ENCODE results near the gene DTX3.

DTX3 gene

GRCh38 chr12:57620245-57620935 is 15.8 kb downstream of the DTX3 start:
- DNase-seq (ENCODE audit: low read depth): no peak

DNA sequence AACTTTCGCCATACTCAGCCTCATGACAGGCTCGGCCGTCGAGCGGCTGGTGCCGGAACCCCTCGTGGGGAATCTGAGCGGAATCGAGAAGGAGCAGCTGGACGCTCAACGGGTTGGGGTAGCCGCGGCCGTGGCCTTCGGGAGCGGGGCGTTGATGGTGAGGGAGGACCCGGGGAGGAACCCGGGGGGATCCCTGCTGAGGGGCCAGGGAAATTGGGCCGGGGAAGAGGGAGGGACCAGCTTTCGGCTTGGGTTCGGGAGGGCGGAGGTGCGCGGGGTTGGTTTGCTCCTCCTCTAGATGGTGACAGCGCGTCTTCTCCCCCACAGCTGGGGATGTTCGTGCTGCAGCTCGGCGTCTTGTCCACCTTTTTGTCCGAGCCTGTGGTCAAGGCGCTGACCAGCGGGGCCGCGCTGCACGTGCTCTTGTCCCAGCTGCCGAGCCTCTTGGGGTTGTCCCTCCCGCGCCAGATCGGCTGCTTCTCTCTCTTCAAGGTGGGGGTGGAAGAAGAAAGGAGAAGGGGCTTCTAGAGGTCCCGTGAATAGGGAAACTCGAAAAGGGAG is 16.4 kb downstream of the DTX3 start:
- DNase-seq (ENCODE audit: low read depth): no peak

- DNase-seq (ENCODE audit: low read depth): no peak
Measured at GRCh38 chr12:57621497-57622292, 17.1 kb downstream of the DTX3 start.

- no peak for DNase-seq (ENCODE audit: low read depth)
Measured at GRCh38 chr12:57622293-57623245, 17.9 kb downstream of the DTX3 start.

- DNase-seq (ENCODE audit: low read depth): no peak
Measured at GRCh38 chr12:57623385-57623784, 18.8 kb downstream of the DTX3 start.

DNA sequence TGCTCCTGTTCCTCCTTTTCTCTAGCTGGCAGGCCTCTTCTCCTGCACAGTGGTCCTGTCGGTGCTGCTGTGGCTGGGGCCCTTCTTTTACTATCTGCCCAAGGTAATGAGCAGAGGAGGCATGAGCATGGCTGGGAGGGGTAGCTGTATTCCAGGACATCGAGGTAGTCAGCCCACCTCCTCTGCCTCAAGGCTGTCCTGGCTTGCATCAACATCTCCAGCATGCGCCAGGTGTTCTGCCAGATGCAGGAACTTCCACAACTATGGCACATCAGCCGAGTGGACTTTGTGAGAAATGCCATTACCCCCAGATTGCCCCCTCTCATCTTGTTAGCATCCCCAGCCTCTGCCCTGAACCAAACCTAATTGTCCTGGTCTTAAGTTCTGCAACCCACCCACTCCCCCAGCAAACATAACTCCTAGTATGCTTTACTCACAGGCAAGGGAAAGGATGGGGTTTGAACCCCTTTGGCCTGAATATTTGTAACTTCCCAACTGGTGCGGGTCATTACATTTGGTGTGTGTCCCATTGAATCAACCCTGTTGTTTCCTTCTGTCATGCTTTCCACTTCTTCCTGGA is 19.3 kb downstream of the DTX3 start:
- DNase-seq (ENCODE audit: low read depth): no peak

DNA sequence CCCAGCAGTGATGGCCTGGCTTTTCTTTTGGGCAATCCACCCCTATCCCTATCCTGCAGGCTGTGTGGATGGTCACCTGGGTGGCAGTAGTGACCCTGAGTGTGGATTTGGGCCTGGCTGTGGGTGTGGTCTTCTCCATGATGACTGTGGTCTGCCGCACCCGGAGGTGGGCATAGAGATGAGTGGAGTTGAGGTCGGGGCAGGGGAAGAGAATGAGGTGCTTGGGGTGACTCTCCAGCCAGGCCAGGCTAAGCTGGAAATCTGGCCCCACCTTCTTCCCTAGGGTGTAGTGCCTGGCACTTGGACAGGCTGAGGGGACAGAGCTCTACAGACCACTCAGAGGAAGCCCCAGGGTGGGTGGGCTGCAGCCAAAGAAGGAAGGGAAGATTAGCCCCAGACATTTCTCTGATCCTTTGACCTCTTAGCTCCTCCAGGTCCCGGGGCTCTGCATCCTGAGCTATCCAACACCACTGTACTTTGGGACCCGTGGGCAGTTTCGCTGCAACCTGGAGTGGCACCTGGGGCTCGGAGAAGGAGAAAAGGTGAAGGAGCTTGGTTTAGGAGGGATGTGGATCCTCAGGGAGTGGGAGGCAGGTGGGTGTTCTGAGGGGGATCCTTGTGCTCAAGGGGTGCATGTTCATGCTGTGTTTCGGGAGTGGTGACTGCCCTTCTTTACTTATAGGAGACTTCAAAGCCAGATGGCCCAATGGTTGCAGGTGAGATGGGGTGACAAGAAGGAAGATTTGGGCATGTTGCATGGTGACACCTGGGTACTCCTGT is 20.0 kb downstream of the DTX3 start:
- no peak for DNase-seq (ENCODE audit: low read depth)

- DNase-seq (ENCODE audit: low read depth): no peak
Measured at GRCh38 chr12:57625261-57626032, 20.8 kb downstream of the DTX3 start.

DNA sequence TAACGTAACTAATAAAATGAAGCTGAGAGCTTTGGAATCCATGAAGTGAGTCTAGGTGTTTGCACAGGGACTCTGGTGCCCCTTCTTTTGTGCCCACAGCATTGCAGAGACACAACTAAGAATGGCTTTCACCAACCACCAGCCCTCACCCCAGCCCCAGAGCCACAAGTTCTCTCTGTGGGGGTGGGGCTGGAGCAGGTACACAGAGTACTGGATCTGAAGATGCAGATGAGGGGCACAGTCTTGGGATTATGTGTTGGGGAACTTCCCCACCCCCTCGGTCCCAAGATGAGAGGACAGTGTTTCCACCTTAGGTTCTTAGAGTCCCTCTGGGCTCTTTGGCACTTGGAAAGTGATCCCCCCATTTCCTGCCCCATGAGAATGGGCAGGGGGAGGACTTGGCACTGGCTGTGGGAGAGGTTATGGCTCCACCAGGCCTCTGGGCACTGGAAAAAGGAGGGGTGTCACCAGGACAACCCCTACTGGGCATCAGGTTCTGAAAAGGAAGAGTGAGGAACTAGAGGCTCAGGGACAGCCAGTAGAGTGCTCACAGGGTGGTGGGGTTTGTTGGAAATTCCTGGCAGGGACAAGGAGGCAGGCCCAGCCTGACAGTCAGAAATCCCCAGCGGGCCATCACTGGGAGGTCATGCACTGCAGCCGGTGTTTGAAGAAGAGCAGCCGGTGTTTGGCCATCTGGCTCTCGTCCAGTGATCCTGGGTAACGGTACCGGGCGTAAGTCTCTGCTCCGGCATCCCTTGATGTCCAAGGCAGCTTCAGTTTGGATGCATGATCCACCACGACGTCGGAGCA is 21.7 kb downstream of the DTX3 start:
- DNase-seq (ENCODE audit: low read depth): no peak

DNA sequence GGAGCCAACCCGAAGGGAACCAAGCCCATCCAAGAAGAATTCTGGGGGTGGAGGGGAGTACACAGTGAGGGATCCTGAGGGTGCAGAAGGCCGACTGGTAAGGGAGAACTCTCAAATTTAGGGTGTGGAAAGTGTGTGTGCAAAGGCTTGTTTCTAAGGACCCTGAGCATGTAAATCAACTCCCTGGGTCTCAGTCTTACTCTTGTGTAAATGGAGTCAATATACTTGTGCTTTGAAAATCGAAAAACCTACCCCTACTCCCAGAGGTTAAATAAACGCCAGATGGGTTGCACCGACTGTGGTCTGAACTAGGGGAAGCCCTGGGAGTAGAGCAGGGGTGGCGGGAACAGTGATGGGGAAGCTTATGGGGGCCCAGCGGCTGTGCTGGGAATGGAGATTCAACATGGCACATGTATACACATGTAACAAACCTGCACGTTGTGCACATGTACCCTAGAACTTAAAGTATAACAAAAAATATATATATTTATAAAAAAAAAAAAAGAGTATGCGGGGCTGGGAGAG is 22.4 kb downstream of the DTX3 start:
- no peak for DNase-seq (ENCODE audit: low read depth)

DNA sequence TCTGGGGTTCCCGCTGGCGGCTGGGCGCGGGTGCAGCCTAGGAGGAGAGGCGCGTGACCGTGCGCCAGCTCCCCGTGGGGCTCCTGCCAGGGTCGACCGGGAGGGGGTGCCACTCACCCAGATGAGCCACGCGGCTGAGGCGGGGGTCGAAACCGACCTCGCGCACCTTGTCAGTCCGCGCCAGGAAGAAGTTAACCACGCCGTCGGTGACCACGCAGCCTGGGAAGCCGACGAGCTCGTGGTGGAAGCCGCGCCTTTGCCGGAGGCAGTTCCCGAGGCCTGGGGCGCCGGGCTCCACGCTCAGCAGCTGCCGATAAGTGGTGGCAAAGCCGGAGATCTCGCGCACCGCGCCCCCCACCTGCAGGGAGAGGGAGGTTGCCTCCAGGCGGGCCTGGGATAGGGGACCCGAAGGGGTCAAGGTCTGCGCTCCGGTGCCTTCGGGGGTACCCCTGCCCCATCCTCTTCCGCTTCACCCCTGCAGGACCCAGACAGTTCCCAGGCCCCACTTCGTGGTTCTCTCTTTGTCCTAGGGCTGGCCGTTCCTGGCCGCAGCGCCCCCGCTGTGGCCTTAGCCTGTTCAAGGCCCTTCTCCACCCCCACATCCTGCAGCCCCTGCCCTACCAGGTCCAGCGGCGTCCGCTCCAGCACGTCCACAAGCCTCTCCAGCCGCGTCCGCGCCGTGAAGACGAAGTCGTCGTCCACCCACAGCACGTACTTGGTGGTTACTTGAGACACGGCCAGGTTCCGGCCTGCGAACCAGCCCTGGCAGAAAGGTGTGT is 23.1 kb downstream of the DTX3 start:
- DNase-seq (ENCODE audit: low read depth): no peak

- no peak for DNase-seq (ENCODE audit: low read depth)
Measured at GRCh38 chr12:57628280-57629191, 23.9 kb downstream of the DTX3 start.

GRCh38 chr12:57629897-57630471 is 25.4 kb downstream of the DTX3 start:
- no peak for DNase-seq (ENCODE audit: low read depth)

GRCh38 chr12:57630891-57631433 is 26.3 kb downstream of the DTX3 start:
- no peak for DNase-seq (ENCODE audit: low read depth)

DNA sequence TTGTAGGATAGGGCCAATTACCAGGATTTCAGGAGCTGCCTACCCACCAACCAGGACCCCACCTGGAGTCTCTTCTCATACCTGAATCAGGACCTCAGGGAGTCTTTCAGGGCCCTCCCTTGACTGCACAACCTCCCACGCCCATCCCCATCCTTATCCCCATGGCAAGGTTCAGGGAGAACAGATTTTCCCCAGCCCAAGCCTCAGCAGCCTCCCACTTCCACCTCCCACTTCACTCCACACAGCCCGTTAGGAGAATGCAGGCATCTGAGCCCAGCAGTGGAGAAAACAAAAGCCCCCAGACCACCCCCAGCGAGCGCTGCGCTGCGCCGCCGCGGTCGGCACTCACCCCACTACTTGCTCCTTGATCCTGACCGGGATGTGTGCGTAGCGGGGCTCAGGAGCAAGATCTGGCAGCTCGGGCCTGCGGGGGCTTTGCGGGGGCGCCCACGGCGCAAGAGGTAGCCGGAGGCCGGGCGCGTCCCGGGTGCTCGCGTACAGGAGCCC is 27.0 kb downstream of the DTX3 start:
- no peak for DNase-seq (ENCODE audit: low read depth)

Measured in amniotic epithelial cell (primary cell).